HCT116 (cell line): Measurements from ENCODE around the gene ST8SIA2.
"Not testable (repeated sequence)": the region's sequence is repeated elsewhere in the genome, so short reads cannot be mapped to it uniquely, and the experiment has no call there.

ENCODE experiments used
- POLR2A ChIP-seq: IDR thresholded peaks from 2 replicates; pipeline ENCODE4 v1.7.0; 2011; ENCODE audit warnings: borderline replicate concordance; ENCODE audit not compliant: insufficient read depth, insufficient read length; ENCODE audit errors: extremely low read depth
- POLR2AphosphoS5 ChIP-seq: IDR thresholded peaks from 2 replicates; pipeline ENCODE4 v1.6.1; 2011; ENCODE audit warnings: mild to moderate bottlenecking, low read depth, low read length, moderate library complexity
- YY1 ChIP-seq: IDR thresholded peaks from 2 replicates; pipeline ENCODE4 v1.6.1; 2011; ENCODE audit warnings: low read length, low read depth, moderate library complexity, mild to moderate bottlenecking; ENCODE audit not compliant: insufficient replicate concordance; ENCODE audit errors: extremely low read depth
- ZBTB33 ChIP-seq: IDR thresholded peaks from 2 replicates; pipeline ENCODE4 v1.6.1; 2011; ENCODE audit warnings: mild to moderate bottlenecking, low read length, moderate library complexity; ENCODE audit not compliant: insufficient replicate concordance; ENCODE audit errors: extremely low read depth
- TF ChIP-seq, protein P1 (sequence below), 3 experiments: fragments of 200-600 bp in 1 of 3; sonication (generic) in 1 of 3; IDR thresholded peaks in 2 of 3; conservative IDR thresholded peaks in 1 of 3; 2 replicates each; pipeline ENCODE4 v1.5.1; 2012 to 2017; ENCODE audit warnings: low read depth in 2 of 3, low read length in 2 of 3, antibody characterized with exemption in 1 of 3, borderline replicate concordance in 1 of 3, control low read depth in 1 of 3, mild to moderate bottlenecking in 1 of 3, mixed read lengths in 1 of 3, mixed run types in 1 of 3, moderate library complexity in 1 of 3; ENCODE audit not compliant: insufficient read depth in 1 of 3

GRCh38 chr15:92479730-92480129 is 86.0 kb downstream of the ST8SIA2 start:
- TF ChIP-seq YY1, ZBTB33, POLR2A, POLR2AphosphoS5: not testable (repeated sequence)
- TF ChIP-seq, protein P1, sequence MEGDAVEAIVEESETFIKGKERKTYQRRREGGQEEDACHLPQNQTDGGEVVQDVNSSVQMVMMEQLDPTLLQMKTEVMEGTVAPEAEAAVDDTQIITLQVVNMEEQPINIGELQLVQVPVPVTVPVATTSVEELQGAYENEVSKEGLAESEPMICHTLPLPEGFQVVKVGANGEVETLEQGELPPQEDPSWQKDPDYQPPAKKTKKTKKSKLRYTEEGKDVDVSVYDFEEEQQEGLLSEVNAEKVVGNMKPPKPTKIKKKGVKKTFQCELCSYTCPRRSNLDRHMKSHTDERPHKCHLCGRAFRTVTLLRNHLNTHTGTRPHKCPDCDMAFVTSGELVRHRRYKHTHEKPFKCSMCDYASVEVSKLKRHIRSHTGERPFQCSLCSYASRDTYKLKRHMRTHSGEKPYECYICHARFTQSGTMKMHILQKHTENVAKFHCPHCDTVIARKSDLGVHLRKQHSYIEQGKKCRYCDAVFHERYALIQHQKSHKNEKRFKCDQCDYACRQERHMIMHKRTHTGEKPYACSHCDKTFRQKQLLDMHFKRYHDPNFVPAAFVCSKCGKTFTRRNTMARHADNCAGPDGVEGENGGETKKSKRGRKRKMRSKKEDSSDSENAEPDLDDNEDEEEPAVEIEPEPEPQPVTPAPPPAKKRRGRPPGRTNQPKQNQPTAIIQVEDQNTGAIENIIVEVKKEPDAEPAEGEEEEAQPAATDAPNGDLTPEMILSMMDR (IDR thresholded peaks at IDR 0.05 in 2 of 3, conservative IDR thresholded peaks at IDR 0.05 in 1 of 3; ENCODE audit: borderline replicate concordance in 1 of 3, insufficient read depth in 1 of 3, low read depth in 2 of 3, low read length in 2 of 3) = not testable (repeated sequence)
